WTC11 (cell line): ENCODE measurements around the gene DNAH14. TPM values are rescaled to one million over a fixed set of nuclear protein-coding genes. Genes with fewer than 3 reads are reported as not detected.

Source experiments
- ATAC-seq: fragments of 200-7000 bp; cut with Tn5 transposase; 2 replicates; pipeline ENCODE4 v1.10.0; 2021; ENCODE audit warnings: mild to moderate bottlenecking, moderate library complexity
- CTCF ChIA-PET: fragments of 300-600 bp; sonication (Branson Sonifier 250); formaldehyde crosslinking; loops from one replicate; lab custom pipeline; 2021; ENCODE audit warnings: antibody characterized with exemption; lab: Charles Lee
- POLR2A ChIA-PET: fragments of 350-600 bp; sonication (Branson Sonifier 250); formaldehyde crosslinking; loops from one replicate; lab custom pipeline; 2021; ENCODE audit warnings: antibody characterized with exemption; lab: Charles Lee
- DNase-seq: peaks from one replicate; pipeline ENCODE4 v3.0.0; 2021; ENCODE audit warnings: low spot score
- H3K27ac Mint-ChIP-seq: 2 replicates; pipeline ENCODE4 v1.8.0; 2021; ENCODE audit warnings: mixed read lengths
- H3K27me3 Mint-ChIP-seq: 2 replicates; pipeline ENCODE4 v1.8.0; 2021; ENCODE audit warnings: low read depth, mild to moderate bottlenecking, moderate library complexity, mixed read lengths
- H3K36me3 Mint-ChIP-seq: 2 replicates; pipeline ENCODE4 v1.8.0; 2021; ENCODE audit warnings: mixed read lengths
- H3K4me1 Mint-ChIP-seq: 2 replicates; pipeline ENCODE4 v1.8.0; 2022; ENCODE audit warnings: mixed read lengths
- H3K4me3 Mint-ChIP-seq: 2 replicates; pipeline ENCODE4 v1.8.0; 2021; ENCODE audit warnings: mild to moderate bottlenecking, moderate library complexity, mixed read lengths
- H3K9me3 Mint-ChIP-seq: 2 replicates; pipeline ENCODE4 v1.8.0; 2021; ENCODE audit warnings: mixed read lengths
- AFF4 ChIP-seq: sonication (generic); formaldehyde crosslinking; IDR thresholded peaks from 2 replicates; pipeline ENCODE4 v1.8.1; 2023; ENCODE audit warnings: mild to moderate bottlenecking, missing genetic modification reagents, borderline replicate concordance
- AR ChIP-seq: fragments of 250-450 bp; sonication (Bioruptor Pico); IDR thresholded peaks from 2 replicates; pipeline ENCODE4 v1.9.0; 2021; ENCODE audit warnings: mild to moderate bottlenecking
- ATF3 ChIP-seq: sonication (generic); formaldehyde crosslinking; conservative IDR thresholded peaks from 2 replicates; pipeline ENCODE4 v1.8.1; 2022; ENCODE audit warnings: mild to moderate bottlenecking, missing genetic modification reagents
- ATF6 ChIP-seq: sonication (generic); formaldehyde crosslinking; IDR thresholded peaks from 2 replicates; pipeline ENCODE4 v1.8.1; 2023; ENCODE audit warnings: mild to moderate bottlenecking, missing genetic modification reagents
- CTCF ChIP-seq: fragments of 200-600 bp; IDR thresholded peaks from 2 replicates; pipeline ENCODE4 v1.8.0; 2022; ENCODE audit warnings: antibody characterized with exemption
- E2F4 ChIP-seq: sonication (generic); formaldehyde crosslinking; IDR thresholded peaks from 2 replicates; pipeline ENCODE4 v1.8.1; 2022; ENCODE audit warnings: low read depth, mild to moderate bottlenecking, moderate library complexity, missing genetic modification reagents, borderline replicate concordance
- GABPB1 ChIP-seq: sonication (generic); formaldehyde crosslinking; IDR thresholded peaks from 2 replicates; pipeline ENCODE4 v1.8.1; 2023; ENCODE audit warnings: mild to moderate bottlenecking, missing genetic modification reagents
- HMGA2 ChIP-seq: fragments of 250-450 bp; sonication (Bioruptor Pico); IDR thresholded peaks from 2 replicates; pipeline ENCODE4 v1.4.0; 2021; ENCODE audit warnings: mild to moderate bottlenecking, moderate library complexity
- MLX ChIP-seq: sonication (generic); formaldehyde crosslinking; IDR thresholded peaks from 2 replicates; pipeline ENCODE4 v1.8.1; 2023; ENCODE audit warnings: mild to moderate bottlenecking, missing genetic modification reagents, moderate library complexity
- NFYB ChIP-seq: sonication (generic); formaldehyde crosslinking; conservative IDR thresholded peaks from 2 replicates; pipeline ENCODE4 v1.8.0; 2022; ENCODE audit warnings: low read depth, missing genetic modification reagents
- NR2C2 ChIP-seq: sonication (generic); formaldehyde crosslinking; IDR thresholded peaks from 2 replicates; pipeline ENCODE4 v1.8.0; 2022; ENCODE audit warnings: mild to moderate bottlenecking, missing genetic modification reagents
- NR3C1 ChIP-seq: sonication (generic); formaldehyde crosslinking; conservative IDR thresholded peaks from 2 replicates; pipeline ENCODE4 v1.8.1; 2023; ENCODE audit warnings: low read depth, mild to moderate bottlenecking, missing genetic modification reagents
- OVOL2 ChIP-seq: fragments of 250-450 bp; sonication (Bioruptor Pico); IDR thresholded peaks from 2 replicates; pipeline ENCODE4 v1.9.0; 2021; ENCODE audit warnings: mild to moderate bottlenecking, borderline replicate concordance
- SMAD3 ChIP-seq: sonication (generic); formaldehyde crosslinking; IDR thresholded peaks from 2 replicates; pipeline ENCODE4 v1.8.0; 2022; ENCODE audit warnings: missing genetic modification reagents, mild to moderate bottlenecking, borderline replicate concordance
- TEAD4 ChIP-seq: sonication (generic); formaldehyde crosslinking; IDR thresholded peaks from 2 replicates; pipeline ENCODE4 v1.8.0; 2022; ENCODE audit warnings: mild to moderate bottlenecking, missing genetic modification reagents
- ZNF396 ChIP-seq: fragments of 250-450 bp; sonication (Bioruptor Pico); IDR thresholded peaks from 2 replicates; pipeline ENCODE4 v1.8.0; 2021; ENCODE audit warnings: mild to moderate bottlenecking, moderate library complexity, borderline replicate concordance
- total RNA-seq: library from RNA; stranded (reverse); gene quantifications from 3 replicates; pipeline ENCODE4 v1.2.3, GENCODE V29; 2021

DNAH14 gene
- total RNA-seq, 1 experiment from 2014 or later, result 34.1 TPM

- TF ChIP-seq AFF4 (CRISPR knock-in tag) (no peak), NR3C1 (CRISPR knock-in tag) (no peak), AR (no peak), NFYB (CRISPR knock-in tag) (no peak), HMGA2 (CRISPR knock-in tag) (no peak), ATF6 (CRISPR knock-in tag) (no peak), OVOL2 (CRISPR knock-in tag) (no peak), ATF3 (CRISPR knock-in tag) (no peak), MLX (CRISPR knock-in tag) (no peak), TEAD4 (CRISPR knock-in tag) (no peak), NR2C2 (CRISPR knock-in tag) (no peak), GABPB1 (CRISPR knock-in tag) (no peak)
Measured at GRCh38 chr1:225254676-225255075, 325.2 kb downstream of the DNAH14 start (continued).

GRCh38 chr1:225257081-225257480 lies 327.6 kb downstream of the DNAH14 start:
- POLR2A ChIA-PET, result no interaction called here
- no peaks in the 10 kb centered on the region for H3K36me3 Mint-ChIP-seq
- TF ChIP-seq ATF3 (CRISPR knock-in tag) (no peak), ZNF396 (CRISPR knock-in tag) (no peak), CTCF (no peak), E2F4 (CRISPR knock-in tag) (no peak), SMAD3 (CRISPR knock-in tag) (no peak), HMGA2 (CRISPR knock-in tag) (no peak), GABPB1 (CRISPR knock-in tag) (no peak)
- H3K4me1 Mint-ChIP-seq, result no peaks in the 10 kb centered on the region
- ATAC-seq (no peak), DNase-seq (no peak)
- CTCF ChIA-PET, result no interaction called here
- H3K27me3 Mint-ChIP-seq, result peaks cover 4% of the 10 kb centered on the region
- no peak overlapping the region for H3K27ac Mint-ChIP-seq
- no peak overlapping the region for H3K4me3 Mint-ChIP-seq
- H3K9me3 Mint-ChIP-seq, result 0 out of 2 replicates have a peak, but pooled peaks cover 8% of the 10 kb centered on the region
